H1 (cell line): ENCODE measurements around the gene CRYGN.

ENCODE experiments used
- CHD7 ChIP-seq: fragments of 300-600 bp; sonication (generic); IDR thresholded peaks from 2 replicates; pipeline ENCODE4 v1.7.1; 2012; ENCODE audit warnings: low read length, moderate library complexity, mild to moderate bottlenecking, inconsistent platforms; ENCODE audit not compliant: insufficient replicate concordance
- CTCF ChIP-seq, 3 experiments: IDR thresholded peaks; 1 replicate in 2 of 3; 2 replicates in 1 of 3; pipeline versions ENCODE4 v1.5.1 to v1.6.1; 2011; ENCODE audit warnings: low read length in 3 of 3, mild to moderate bottlenecking in 3 of 3, inconsistent platforms in 2 of 3, low read depth in 1 of 3, moderate library complexity in 1 of 3; ENCODE audit not compliant: insufficient read depth in 1 of 3; ENCODE audit errors: control extremely low read depth in 1 of 3
- EP300 ChIP-seq, 2 experiments: IDR thresholded peaks; 1 replicate in 1 of 2; 2 replicates in 1 of 2; pipeline ENCODE4 v1.6.1; 2011 to 2012; ENCODE audit warnings: low read depth in 2 of 2, low read length in 2 of 2, mild to moderate bottlenecking in 2 of 2, borderline replicate concordance in 1 of 2, inconsistent platforms in 1 of 2, moderate library complexity in 1 of 2
- HDAC2 ChIP-seq, 2 experiments: fragments of 300-600 bp in 1 of 2; sonication (generic) in 1 of 2; IDR thresholded peaks; 2 replicates each; pipeline ENCODE4 v1.6.1; 2011 to 2012; ENCODE audit warnings: low read depth in 2 of 2, low read length in 2 of 2, mild to moderate bottlenecking in 2 of 2, moderate library complexity in 2 of 2, borderline replicate concordance in 1 of 2, inconsistent platforms in 1 of 2
- MAX ChIP-seq: IDR thresholded peaks from 2 replicates; pipeline ENCODE4 v1.6.1; 2012; ENCODE audit warnings: inconsistent platforms
- POLR2A ChIP-seq, 2 experiments: IDR thresholded peaks; 1 replicate in 1 of 2; 2 replicates in 1 of 2; pipeline ENCODE4 v1.6.1; 2011; ENCODE audit warnings: low read depth in 2 of 2, low read length in 2 of 2, mild to moderate bottlenecking in 2 of 2; ENCODE audit errors: control extremely low read depth in 1 of 2
- POLR2AphosphoS5 ChIP-seq: IDR thresholded peaks from 2 replicates; pipeline ENCODE4 v1.6.1; 2011; ENCODE audit warnings: low read depth, low read length
- SP1 ChIP-seq: IDR thresholded peaks from 2 replicates; pipeline ENCODE4 v1.6.1; 2011; ENCODE audit warnings: low read depth, low read length
- SP4 ChIP-seq: IDR thresholded peaks from 2 replicates; pipeline ENCODE4 v1.6.1; 2012; ENCODE audit warnings: low read length, inconsistent platforms

GRCh38 chr7:151437866-151438516, 1.9 kb downstream of the CRYGN start:
- TF ChIP-seq CTCF (IDR thresholded peaks at IDR 0.05; ENCODE audit: control extremely low read depth in 1 of 3, insufficient read depth in 1 of 3, low read depth in 1 of 3, low read length in 3 of 3) (no peak), SP4 (no peak), CHD7 (no peak), HDAC2 (IDR thresholded peaks at IDR 0.05; ENCODE audit: borderline replicate concordance in 1 of 2, low read depth in 2 of 2, low read length in 2 of 2) (no peak), MAX (no peak), POLR2A (IDR thresholded peaks at IDR 0.05; ENCODE audit: control extremely low read depth in 1 of 2, low read depth in 2 of 2, low read length in 2 of 2) (no peak), POLR2AphosphoS5 (no peak), EP300 (IDR thresholded peaks at IDR 0.05; ENCODE audit: borderline replicate concordance in 1 of 2, low read depth in 2 of 2, low read length in 2 of 2) (no peak), SP1 (no peak)
